ENCODE results near the gene FHIT. TPM values are rescaled to one million over a fixed set of nuclear protein-coding genes. Genes with fewer than 3 reads are reported as not detected.

FHIT gene
- total and polyA plus RNA-seq, 4 donors: 2.1 to 14.7 (median 6.6) TPM

- WGBS: 93% methylated on average over 3 of the region's 3 CpGs
- Histone ChIP-seq H3K27ac (ENCODE audit: low read depth in 1 of 2, low read length in 2 of 2) (no peak overlapping the region), H3K4me3 (ENCODE audit: low read depth in 1 of 3, low read length in 3 of 3) (no peak overlapping the region), H3K36me3 (ENCODE audit: control insufficient read depth in 4 of 4, insufficient read depth in 3 of 4, low read depth in 1 of 4, low read length in 3 of 4) (no peaks in the 10 kb centered on the region), H3K9ac (ENCODE audit: low read depth in 1 of 2, low read length in 2 of 2) (no peak overlapping the region), H3K4me1 (ENCODE audit: control insufficient read depth in 4 of 4, insufficient read depth in 4 of 4, low read length in 3 of 4) (no peaks in the 10 kb centered on the region), H3K27me3 (ENCODE audit: control insufficient read depth in 4 of 4, insufficient read depth in 4 of 4, low read length in 3 of 4) (no peaks in the 10 kb centered on the region), H3K9me3 (ENCODE audit: control insufficient read depth in 4 of 4, low read length in 3 of 4) (no peaks in the 10 kb centered on the region)
- TF ChIP-seq ZBTB33 (IDR thresholded peaks at IDR 0.05): no peak
- no peak for TF ChIP-seq MAX (IDR thresholded peaks at IDR 0.05)
- no peak for TF ChIP-seq RAD21 (IDR thresholded peaks at IDR 0.05)
- no peak for TF ChIP-seq EGR1 (IDR thresholded peaks at IDR 0.05; ENCODE audit: low read depth in 2 of 2)
- TF ChIP-seq TAF1 (conservative IDR thresholded peaks at IDR 0.05): no peak
- TF ChIP-seq HNF4G (IDR thresholded peaks at IDR 0.05): no peak
- TF ChIP-seq FOXA1 (IDR thresholded peaks at IDR 0.05): no peak
- DNase-seq (ENCODE audit: low spot score): no peak
These were observed 1514.0 kb downstream of the FHIT start for GRCh38 chr3:59737241-59737640.

DNA sequence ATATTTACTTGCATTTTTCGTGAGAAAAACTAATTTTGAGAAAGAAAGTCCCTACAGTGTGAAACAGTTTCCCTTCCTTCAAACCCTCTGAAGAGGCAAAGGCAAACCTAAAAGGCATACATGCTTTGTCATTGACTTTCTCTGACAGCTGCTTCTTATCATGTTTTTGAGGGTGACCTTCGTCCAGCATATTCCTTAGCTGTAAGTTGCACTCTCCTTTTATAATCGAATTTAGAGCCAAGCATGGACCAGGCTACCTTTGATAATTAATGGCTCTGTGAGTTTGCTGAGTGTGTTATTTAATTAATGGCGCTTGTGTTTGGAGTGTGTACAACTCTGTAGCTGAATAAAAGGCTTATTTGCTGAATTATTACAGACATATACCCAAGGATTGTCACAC is 1517.2 kb downstream of the FHIT start:
- WGBS: 67% methylated on average over 4 of the region's 4 CpGs
- H3K4me1 ChIP-seq (ENCODE audit: control insufficient read depth in 4 of 4, insufficient read depth in 4 of 4, low read length in 3 of 4): no peaks in the 10 kb centered on the region

More for the DNA sequence above, 1517.2 kb downstream of the FHIT start:
- Histone ChIP-seq H3K4me3 (ENCODE audit: low read depth in 1 of 3, low read length in 3 of 3) (no peak overlapping the region), H3K36me3 (ENCODE audit: control insufficient read depth in 4 of 4, insufficient read depth in 3 of 4, low read depth in 1 of 4, low read length in 3 of 4) (no peaks in the 10 kb centered on the region), H3K9me3 (ENCODE audit: control insufficient read depth in 4 of 4, low read length in 3 of 4) (no peaks in the 10 kb centered on the region), H3K9ac (ENCODE audit: low read depth in 1 of 2, low read length in 2 of 2) (no peak overlapping the region), H3K27me3 (ENCODE audit: control insufficient read depth in 4 of 4, insufficient read depth in 4 of 4, low read length in 3 of 4) (no peaks in the 10 kb centered on the region), H3K27ac (ENCODE audit: low read depth in 1 of 2, low read length in 2 of 2) (no peak overlapping the region)
- DNase-seq (ENCODE audit: low spot score): no peak
- TF ChIP-seq HNF4G (IDR thresholded peaks at IDR 0.05) (no peak), ZBTB33 (IDR thresholded peaks at IDR 0.05) (no peak), RXRA (IDR thresholded peaks at IDR 0.05) (no peak), TAF1 (conservative IDR thresholded peaks at IDR 0.05) (no peak), HNF4A (conservative IDR thresholded peaks at IDR 0.05) (no peak), GABPA (IDR thresholded peaks at IDR 0.05 in 1 of 2, conservative IDR thresholded peaks at IDR 0.05 in 1 of 2) (no peak), NR2F2 (IDR thresholded peaks at IDR 0.05) (no peak), FOXA2 (IDR thresholded peaks at IDR 0.05) (no peak), FOXA1 (IDR thresholded peaks at IDR 0.05) (no peak), SP1 (IDR thresholded peaks at IDR 0.05) (no peak), EGR1 (IDR thresholded peaks at IDR 0.05; ENCODE audit: low read depth in 2 of 2) (no peak)
- TF ChIP-seq, protein P1, sequence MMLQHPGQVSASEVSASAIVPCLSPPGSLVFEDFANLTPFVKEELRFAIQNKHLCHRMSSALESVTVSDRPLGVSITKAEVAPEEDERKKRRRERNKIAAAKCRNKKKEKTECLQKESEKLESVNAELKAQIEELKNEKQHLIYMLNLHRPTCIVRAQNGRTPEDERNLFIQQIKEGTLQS (IDR thresholded peaks at IDR 0.05): no peak
- TF ChIP-seq, protein P2, sequence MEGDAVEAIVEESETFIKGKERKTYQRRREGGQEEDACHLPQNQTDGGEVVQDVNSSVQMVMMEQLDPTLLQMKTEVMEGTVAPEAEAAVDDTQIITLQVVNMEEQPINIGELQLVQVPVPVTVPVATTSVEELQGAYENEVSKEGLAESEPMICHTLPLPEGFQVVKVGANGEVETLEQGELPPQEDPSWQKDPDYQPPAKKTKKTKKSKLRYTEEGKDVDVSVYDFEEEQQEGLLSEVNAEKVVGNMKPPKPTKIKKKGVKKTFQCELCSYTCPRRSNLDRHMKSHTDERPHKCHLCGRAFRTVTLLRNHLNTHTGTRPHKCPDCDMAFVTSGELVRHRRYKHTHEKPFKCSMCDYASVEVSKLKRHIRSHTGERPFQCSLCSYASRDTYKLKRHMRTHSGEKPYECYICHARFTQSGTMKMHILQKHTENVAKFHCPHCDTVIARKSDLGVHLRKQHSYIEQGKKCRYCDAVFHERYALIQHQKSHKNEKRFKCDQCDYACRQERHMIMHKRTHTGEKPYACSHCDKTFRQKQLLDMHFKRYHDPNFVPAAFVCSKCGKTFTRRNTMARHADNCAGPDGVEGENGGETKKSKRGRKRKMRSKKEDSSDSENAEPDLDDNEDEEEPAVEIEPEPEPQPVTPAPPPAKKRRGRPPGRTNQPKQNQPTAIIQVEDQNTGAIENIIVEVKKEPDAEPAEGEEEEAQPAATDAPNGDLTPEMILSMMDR (IDR thresholded peaks at IDR 0.05; ENCODE audit: low read depth, low read length, missing input control): no peak

All from liver (tissue), 9 donors.